HL-60 (cell line): ENCODE measurements around the gene DTX4.

Experiments used
- CTCF ChIP-seq: IDR thresholded peaks from one replicate; pipeline ENCODE4 v1.5.1; 2011; ENCODE audit warnings: low read length, control low read depth, inconsistent platforms; ENCODE audit not compliant: insufficient read depth
- POLR2AphosphoS5 ChIP-seq: IDR thresholded peaks from 2 replicates; pipeline ENCODE4 v1.6.1; 2012; ENCODE audit warnings: low read depth

- TF ChIP-seq CTCF (no peak), POLR2AphosphoS5 (no peak)
These were observed 9.0 kb downstream of the DTX4 start for GRCh38 chr11:59180907-59181306.
